GM18520 (cell line): ENCODE data around the gene C12orf57.

ENCODE experiments used
- ATAC-seq: cut with Tn5 transposase; IDR thresholded peaks from one replicate; pipeline ENCODE4 v1.9.1; 2021; ENCODE audit not compliant: unreplicated experiment

C12orf57 gene

GRCh38 chr12:6952121-6952862 is 8.5 kb downstream of the C12orf57 start:
- no peak for ATAC-seq

GRCh38 chr12:6952863-6953441 is 9.1 kb downstream of the C12orf57 start:
- ATAC-seq: no peak

- peak; percentile 29 for ATAC-seq
These were observed 9.9 kb downstream of the C12orf57 start for GRCh38 chr12:6953442-6954315.

- no peak for ATAC-seq
These were observed 10.7 kb downstream of the C12orf57 start for GRCh38 chr12:6954316-6955107.

GRCh38 chr12:6955108-6956020 is 11.5 kb downstream of the C12orf57 start:
- ATAC-seq: no peak

GRCh38 chr12:6956021-6956727 is 12.4 kb downstream of the C12orf57 start:
- ATAC-seq: no peak

GRCh38 chr12:6957151-6957701 is 13.4 kb downstream of the C12orf57 start:
- no peak for ATAC-seq

- ATAC-seq: no peak
These were observed 14.2 kb downstream of the C12orf57 start for GRCh38 chr12:6957741-6958608.

- ATAC-seq: no peak
These were observed 14.8 kb downstream of the C12orf57 start for GRCh38 chr12:6958609-6959057.

- peak; percentile 33 for ATAC-seq
These were observed 15.4 kb downstream of the C12orf57 start for GRCh38 chr12:6959058-6959804.

- no peak for ATAC-seq
These were observed 16.2 kb downstream of the C12orf57 start for GRCh38 chr12:6959805-6960592.

GRCh38 chr12:6960593-6961277 is 16.9 kb downstream of the C12orf57 start:
- ATAC-seq: peak; percentile 26

GRCh38 chr12:6961278-6961694 is 17.5 kb downstream of the C12orf57 start:
- ATAC-seq: peak; percentile 17

GRCh38 chr12:6961695-6962284 is 18.0 kb downstream of the C12orf57 start:
- peak; percentile 9 for ATAC-seq

- no peak for ATAC-seq
These were observed 18.6 kb downstream of the C12orf57 start for GRCh38 chr12:6962285-6963015.
